Tibial artery (tissue), 4 donors: ENCODE data around the gene COQ8B.
"Not testable (repeated sequence)": the region's sequence is repeated elsewhere in the genome, so short reads cannot be mapped to it uniquely, and the experiment has no call there.

ENCODE experiments used
- DNase-seq, 2 donors: peaks; one replicate each; pipeline ENCODE4 v3.0.0-alpha.2; 2019
- H3K27ac ChIP-seq, 2 donors: fragments of 200-600 bp; sonication (generic) in 1 of 2; 1 replicate in 1 of 2; 2 replicates in 1 of 2; pipeline ENCODE4 v1.5.1; 2018 to 2019; ENCODE audit warnings: mild to moderate bottlenecking in 1 of 2
- H3K27me3 ChIP-seq, 2 donors: fragments of 200-600 bp; sonication (generic) in 1 of 2; one replicate each; pipeline versions ENCODE4 v1.5.1 to v1.6.0; 2016 to 2019
- H3K36me3 ChIP-seq, 3 donors: fragments of 200-600 bp; sonication (generic) in 2 of 3; one replicate each; pipeline ENCODE4 v1.5.1; 2016 to 2019; ENCODE audit warnings: mild to moderate bottlenecking in 2 of 3
- H3K4me1 ChIP-seq, 4 donors: fragments of 200-600 bp; sonication (generic) in 2 of 4; 1 replicate in 3 of 4; 2 replicates in 1 of 4; pipeline ENCODE4 v1.5.1; 2016 to 2019
- H3K4me3 ChIP-seq, 2 donors: fragments of 200-600 bp; sonication (generic) in 1 of 2; 1 replicate in 1 of 2; 2 replicates in 1 of 2; pipeline ENCODE4 v1.5.1; 2018 to 2019; ENCODE audit warnings: mild to moderate bottlenecking in 2 of 2
- H3K9me3 ChIP-seq, 3 donors: fragments of 200-600 bp; sonication (generic) in 1 of 3; one replicate each; pipeline ENCODE4 v1.5.1; 2016 to 2019
- intact Hi-C: fragments of 100-400 bp; cut with DNase I; formaldehyde crosslinking; loops from one replicate; pipeline ENCODE4 v1.15.0; 2023; ENCODE audit warnings: low total_unique reads
- TF ChIP-seq, protein P1 (sequence below), 2 experiments: fragments of 200-600 bp in 1 of 2; fragments of 450-650 bp in 1 of 2; IDR thresholded peaks; one replicate each; pipeline ENCODE4 v1.5.1; 2017 to 2019; ENCODE audit warnings: antibody characterized with exemption in 2 of 2, mild to moderate bottlenecking in 1 of 2, moderate library complexity in 1 of 2

Gene COQ8B

DNA sequence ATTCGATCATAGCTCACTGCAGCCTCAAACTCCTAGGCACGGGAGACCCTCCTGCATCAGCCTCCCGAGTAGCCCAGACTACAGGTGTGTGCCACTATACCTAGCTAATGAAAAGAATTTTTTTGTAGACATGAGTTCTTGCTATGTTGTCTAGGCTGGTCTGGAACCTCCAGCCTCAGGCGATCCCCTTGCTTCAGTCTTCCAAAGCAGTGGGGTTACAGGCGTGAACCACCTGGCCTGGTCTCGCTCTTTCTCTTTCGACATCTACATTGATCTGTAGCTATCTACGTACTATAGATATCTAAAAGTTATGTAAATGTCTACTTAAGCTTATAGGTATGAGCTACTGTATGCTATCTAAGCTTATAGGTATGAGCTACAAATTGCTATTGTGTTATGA is 58.7 kb downstream of the COQ8B start:
- no peaks in the 10 kb centered on the region for H3K36me3 ChIP-seq
- peaks cover 0 to 6% (median 2%) of the 10 kb centered on the region in 4 donors for H3K4me1 ChIP-seq
- H3K9me3 ChIP-seq: no peaks in the 10 kb centered on the region
- DNase-seq: no peak
- H3K27me3 ChIP-seq: no peaks in the 10 kb centered on the region
- TF ChIP-seq, protein P1, sequence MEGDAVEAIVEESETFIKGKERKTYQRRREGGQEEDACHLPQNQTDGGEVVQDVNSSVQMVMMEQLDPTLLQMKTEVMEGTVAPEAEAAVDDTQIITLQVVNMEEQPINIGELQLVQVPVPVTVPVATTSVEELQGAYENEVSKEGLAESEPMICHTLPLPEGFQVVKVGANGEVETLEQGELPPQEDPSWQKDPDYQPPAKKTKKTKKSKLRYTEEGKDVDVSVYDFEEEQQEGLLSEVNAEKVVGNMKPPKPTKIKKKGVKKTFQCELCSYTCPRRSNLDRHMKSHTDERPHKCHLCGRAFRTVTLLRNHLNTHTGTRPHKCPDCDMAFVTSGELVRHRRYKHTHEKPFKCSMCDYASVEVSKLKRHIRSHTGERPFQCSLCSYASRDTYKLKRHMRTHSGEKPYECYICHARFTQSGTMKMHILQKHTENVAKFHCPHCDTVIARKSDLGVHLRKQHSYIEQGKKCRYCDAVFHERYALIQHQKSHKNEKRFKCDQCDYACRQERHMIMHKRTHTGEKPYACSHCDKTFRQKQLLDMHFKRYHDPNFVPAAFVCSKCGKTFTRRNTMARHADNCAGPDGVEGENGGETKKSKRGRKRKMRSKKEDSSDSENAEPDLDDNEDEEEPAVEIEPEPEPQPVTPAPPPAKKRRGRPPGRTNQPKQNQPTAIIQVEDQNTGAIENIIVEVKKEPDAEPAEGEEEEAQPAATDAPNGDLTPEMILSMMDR (IDR thresholded peaks at IDR 0.05): no peak
- H3K27ac ChIP-seq: no peak overlapping the region
- intact Hi-C loops: no loop called here
- H3K4me3 ChIP-seq: no peak overlapping the region

DNA sequence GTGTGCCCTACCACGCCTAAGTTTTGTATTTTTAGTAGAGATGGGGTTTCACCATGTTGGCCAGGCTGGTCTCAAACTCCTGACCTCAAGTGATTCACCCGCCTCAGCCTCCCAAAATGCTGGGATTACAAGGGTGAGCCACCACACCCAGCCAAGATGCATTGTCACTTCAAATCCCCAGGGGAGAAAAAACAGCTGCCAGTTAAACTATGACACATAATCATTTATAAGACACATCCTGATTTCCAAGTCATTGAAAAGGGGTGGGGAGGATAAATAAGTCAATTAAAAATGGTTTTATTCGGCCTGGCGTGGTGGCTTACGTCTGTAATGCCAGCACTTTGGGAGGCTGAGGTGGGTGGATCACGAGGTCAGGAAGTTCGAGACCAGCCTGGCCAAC is 61.0 kb downstream of the COQ8B start:
- H3K4me3 ChIP-seq, H3K9me3 ChIP-seq, H3K27ac ChIP-seq, intact Hi-C loops, H3K36me3 ChIP-seq, H3K27me3 ChIP-seq, DNase-seq: not testable (repeated sequence)
- H3K4me1 ChIP-seq: peaks cover 0 to 20% (median 16%) of the 10 kb centered on the region in 4 donors

DNA sequence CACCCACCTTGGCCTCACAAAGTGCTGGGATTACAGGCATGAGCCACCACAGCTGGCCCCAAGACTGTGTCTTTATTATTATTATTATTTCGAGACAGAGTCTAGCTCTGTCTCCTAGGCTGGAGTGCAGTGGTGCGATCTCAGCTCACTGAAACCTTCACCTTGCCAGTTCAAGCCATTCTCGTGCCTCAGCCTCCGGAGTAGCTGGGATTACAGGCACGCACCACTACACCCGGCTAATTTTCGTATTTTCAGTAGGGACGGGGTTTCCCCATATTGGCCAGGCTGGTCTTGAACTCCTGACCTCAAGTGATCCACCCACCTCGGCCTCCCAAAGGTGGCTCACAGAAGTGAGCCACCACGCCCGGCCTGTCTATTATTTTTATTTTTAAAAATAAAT is 64.4 kb downstream of the COQ8B start:
- peaks cover 5 to 28% (median 22%) of the 10 kb centered on the region in 4 donors for H3K4me1 ChIP-seq
- intact Hi-C loops, H3K27me3 ChIP-seq, H3K9me3 ChIP-seq, H3K36me3 ChIP-seq, H3K4me3 ChIP-seq, DNase-seq: not testable (repeated sequence)
- peak overlapping the region; percentile 68 to 72 for H3K27ac ChIP-seq

DNA sequence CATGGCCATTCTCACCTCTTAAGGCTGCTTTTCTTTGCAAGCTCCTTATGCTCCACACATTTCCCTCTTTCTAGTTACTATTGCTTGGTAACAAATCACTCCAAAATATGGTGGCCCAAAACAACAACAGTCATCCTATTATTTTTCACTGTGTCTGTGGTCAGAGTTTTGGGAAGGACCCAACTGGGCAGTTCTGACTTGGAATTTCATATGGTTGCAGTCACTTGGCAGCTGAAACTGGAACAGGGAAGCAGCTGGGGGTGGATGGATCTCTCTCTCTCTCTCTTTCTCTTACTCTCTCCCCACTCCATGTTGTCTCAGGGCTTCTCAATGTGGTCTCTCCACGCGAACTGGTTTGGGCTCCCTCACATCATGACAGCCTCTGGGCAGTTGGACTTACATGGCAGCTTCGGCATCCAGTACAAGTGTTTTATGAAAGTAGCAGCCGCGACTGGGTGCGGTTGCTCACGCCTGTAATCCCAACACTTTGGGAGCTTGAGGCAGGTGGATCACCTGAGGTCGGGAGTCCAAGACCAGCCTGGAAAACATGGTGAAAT is 65.9 kb downstream of the COQ8B start:
- DNase-seq: peak; percentile 80 to 85
- intact Hi-C loops: no loop called here
- TF ChIP-seq, protein P1 (IDR thresholded peaks at IDR 0.05): no peak
- Histone ChIP-seq H3K27ac (peak overlapping the region; percentile 68 to 72), H3K4me1 (peaks cover 5 to 38% (median 29%) of the 10 kb centered on the region in 4 donors), H3K36me3 (no peaks in the 10 kb centered on the region), H3K4me3 (no peak overlapping the region), H3K9me3 (no peaks in the 10 kb centered on the region), H3K27me3 (no peaks in the 10 kb centered on the region)

DNA sequence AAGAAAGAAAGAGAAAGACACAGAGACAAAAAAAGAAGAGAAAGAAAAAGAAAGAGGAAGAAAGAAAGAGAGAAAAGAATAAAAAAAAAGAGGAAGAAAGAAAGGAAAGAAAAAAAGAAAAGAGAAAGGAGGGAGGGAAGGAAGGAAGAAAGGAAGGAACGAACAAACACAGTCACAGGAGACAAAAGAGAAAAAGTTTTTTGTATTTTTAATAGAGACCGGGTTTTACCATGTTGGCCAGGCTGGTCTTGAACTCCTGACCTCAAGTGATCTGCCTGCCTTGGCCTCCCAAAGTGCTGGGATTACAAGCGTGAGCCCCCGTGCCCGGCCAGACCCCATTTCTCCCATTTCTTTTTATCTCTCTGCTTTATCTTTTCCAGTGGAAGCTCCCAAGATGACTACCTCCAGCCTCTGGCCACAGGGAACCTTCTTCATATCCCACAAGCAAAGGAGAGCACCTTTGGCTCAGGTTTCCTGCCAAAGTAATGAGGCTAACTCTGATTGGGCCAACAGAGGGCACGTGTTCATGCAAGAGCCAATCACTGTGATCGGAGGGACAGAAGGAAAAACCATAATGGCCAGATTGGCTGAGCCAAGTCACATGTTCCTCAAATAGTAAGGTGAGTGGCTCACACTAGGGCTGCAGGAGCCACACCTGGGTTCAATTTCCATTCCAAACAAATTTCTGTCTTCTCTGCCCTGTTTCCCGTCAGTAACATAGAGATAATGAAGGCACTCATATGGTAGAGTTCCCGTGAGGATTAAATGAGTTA is 66.6 kb downstream of the COQ8B start:
- H3K4me3 ChIP-seq, DNase-seq, H3K27me3 ChIP-seq, intact Hi-C loops, H3K36me3 ChIP-seq, H3K9me3 ChIP-seq: not testable (repeated sequence)
- Histone ChIP-seq H3K4me1 (peaks cover 5 to 42% (median 32%) of the 10 kb centered on the region in 4 donors), H3K27ac (peak overlapping the region; percentile 68 to 72)

DNA sequence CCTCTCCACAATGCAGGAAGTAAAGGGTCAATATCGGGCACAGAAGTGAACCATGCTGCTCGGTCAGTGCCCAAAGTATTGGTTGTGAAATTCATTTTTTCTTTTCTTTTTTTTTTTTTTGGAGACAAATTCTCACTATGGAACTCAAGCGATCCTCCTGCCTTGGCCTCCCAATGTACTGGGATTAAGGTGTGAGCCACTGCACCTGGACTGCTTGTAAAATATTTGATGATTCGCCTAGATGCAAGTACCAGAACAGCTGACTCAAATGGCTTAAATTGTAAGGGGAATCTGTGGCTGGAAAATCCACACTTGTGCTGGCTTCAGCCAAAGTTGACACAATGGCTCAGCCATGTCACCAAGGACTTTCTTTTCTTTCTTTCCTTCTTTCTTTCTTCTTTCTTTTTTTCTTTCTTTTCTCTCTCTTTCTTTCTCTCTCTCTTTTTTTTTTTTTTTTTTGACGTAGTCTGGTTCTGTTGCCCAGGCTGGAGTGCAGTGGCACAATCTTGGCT is 69.9 kb downstream of the COQ8B start:
- TF ChIP-seq, protein P1 (IDR thresholded peaks at IDR 0.05): no peak
- intact Hi-C loops: no loop called here
- Histone ChIP-seq H3K9me3 (no peaks in the 10 kb centered on the region), H3K36me3 (no peaks in the 10 kb centered on the region), H3K4me1 (peaks cover 5 to 60% (median 38%) of the 10 kb centered on the region in 4 donors), H3K27ac (peak overlapping the region; percentile 78 to 86), H3K27me3 (no peaks in the 10 kb centered on the region), H3K4me3 (peak overlapping the region in 1 of 2 donors; percentile 25)
- no peak for DNase-seq

DNA sequence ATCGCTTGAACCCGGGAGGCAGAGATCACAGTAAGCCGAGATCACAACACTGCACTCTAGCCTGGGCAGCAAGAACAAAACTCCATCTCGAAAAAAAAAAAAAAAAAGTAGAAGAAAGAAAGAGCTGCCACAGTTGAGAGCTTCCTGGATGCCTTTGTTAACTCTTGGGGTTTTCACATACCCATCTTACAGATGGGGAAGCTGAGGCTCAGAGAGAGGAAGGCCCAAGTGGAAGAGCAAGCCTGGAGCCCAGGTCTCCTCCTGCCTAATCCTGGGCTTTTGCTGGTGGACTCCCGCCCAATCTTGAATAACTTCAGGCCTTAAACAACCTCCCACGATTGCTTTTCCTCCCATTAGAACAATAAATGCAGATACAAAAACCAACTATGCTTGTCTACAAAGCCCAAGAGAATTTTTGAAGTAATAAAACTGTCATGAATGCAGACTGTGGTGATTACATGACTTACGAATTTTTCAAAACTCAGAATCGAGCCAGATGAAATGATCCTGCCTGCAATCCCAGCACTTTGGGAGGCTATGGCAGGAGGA is 73.9 kb downstream of the COQ8B start:
- Histone ChIP-seq H3K27me3 (no peaks in the 10 kb centered on the region), H3K4me3 (no peak overlapping the region), H3K9me3 (no peaks in the 10 kb centered on the region), H3K4me1 (peaks cover 0 to 72% (median 43%) of the 10 kb centered on the region in 4 donors), H3K27ac (peak overlapping the region; percentile 73 to 78), H3K36me3 (no peaks in the 10 kb centered on the region)
- DNase-seq: no peak
- TF ChIP-seq, protein P1 (IDR thresholded peaks at IDR 0.05): no peak
- intact Hi-C loops: no loop called here
